Measurements from ENCODE around the gene ARCN1. TPM values are rescaled to one million over a fixed set of nuclear protein-coding genes. Genes with fewer than 3 reads are reported as not detected.

The ARCN1 gene
- total and polyA plus RNA-seq, 2 of the 4 experiments (the other 2 are of a cell fraction), result 148 to 212 TPM

- intact Hi-C loops (cut with micrococcal nuclease) (no loop called here), dilution Hi-C loops (cut with HindIII; ENCODE audit: low sequenced_read_pairs, unreplicated experiment) (no loop called here), in situ Hi-C loops (cut with MboI; ENCODE audit: low sequenced_read_pairs) (no loop called here)
- H2AK5ac ChIP-seq (ENCODE audit: low read depth, low read length), result no peak overlapping the region
- H3K79me1 ChIP-seq (ENCODE audit: low read depth in 1 of 2, low read length in 2 of 2), result peaks cover 35 to 70% of the 10 kb centered on the region in 2 experiments
- no peak overlapping the region for H2BK20ac ChIP-seq (ENCODE audit: low read depth, low read length)
- no peak overlapping the region for H4K91ac ChIP-seq (ENCODE audit: insufficient read depth, low read depth, low read length)
- no peak overlapping the region for H3K4me3 ChIP-seq (ENCODE audit: insufficient read depth, low read depth, low read length)
- POLR2A ChIA-PET (ENCODE audit: unreplicated experiment), result interaction anchor here (0.6 to 1.0 kb wide), 2 partner anchors 24 to 64 kb away, joined by 3 to 14 read pairs; no protein-coding TSS in a partner anchor
- H3K27me3 ChIP-seq (ENCODE audit: control insufficient read depth, insufficient read depth, low read length), result no peaks in the 10 kb centered on the region
- no TSS peak for BruUV-seq (replicated peaks)
- H3K36me3 ChIP-seq (ENCODE audit: control insufficient read depth, insufficient read depth, low read length), result peaks cover 83% of the 10 kb centered on the region
- H3K4ac ChIP-seq (ENCODE audit: low read depth, low read length), result no peak overlapping the region
- no peak overlapping the region for H2AFZ ChIP-seq (replicated peaks; ENCODE audit: low read length, poor library complexity)
- H3K4me2 ChIP-seq (ENCODE audit: low read depth, low read length), result no peak overlapping the region
- H3K4me1 ChIP-seq (ENCODE audit: control insufficient read depth, insufficient read depth, low read length), result 0 out of 2 replicates have a peak, but pooled peaks cover 1% of the 10 kb centered on the region
- CTCF ChIA-PET, result no interaction called here
- H2BK5ac ChIP-seq (ENCODE audit: low read depth, low read length, poor library complexity, severe bottlenecking), result no peak overlapping the region
- no peak overlapping the region for H3K9ac ChIP-seq (ENCODE audit: low read depth, low read length)
- no peak overlapping the region for H3K14ac ChIP-seq (replicated peaks; ENCODE audit: low read depth, low read length)
- H3K56ac ChIP-seq (ENCODE audit: extremely low read depth, insufficient read depth, low read length), result no peak overlapping the region
- no CpG with 5 or more reads among the region's 3 CpGs for WGBS, 2 experiments (ENCODE audit: extremely low coverage in 2 of 2, insufficient read length in 1 of 2)
- H3K23ac ChIP-seq (ENCODE audit: low read depth, low read length), result no peak overlapping the region
- H4K5ac ChIP-seq (ENCODE audit: low read depth, low read length), result no peak overlapping the region
- no peaks in the 10 kb centered on the region; the same call in 1 of the 2 replicates for H3K9me1 ChIP-seq (ENCODE audit: insufficient read depth, low read length)
- H2BK15ac ChIP-seq (ENCODE audit: low read depth, low read length), result no peak overlapping the region
- H3K18ac ChIP-seq (ENCODE audit: low read depth, low read length), result no peak overlapping the region
- H3K27ac ChIP-seq (ENCODE audit: insufficient read depth, low read length), result no peak overlapping the region
- no peak overlapping the region for H4K8ac ChIP-seq (ENCODE audit: low read depth in 2 of 2, low read length in 2 of 2)
- ATAC-seq (ENCODE audit: low read depth), result no peak
- H2BK120ac ChIP-seq (ENCODE audit: low read depth, low read length), result no peak overlapping the region
- H3K9me3 ChIP-seq (ENCODE audit: control insufficient read depth, insufficient read depth, low read length), result no peaks in the 10 kb centered on the region
- TF ChIP-seq RFX5 (IDR thresholded peaks at IDR 0.05; ENCODE audit: low read depth, low read length) (no peak), MAZ (IDR thresholded peaks at IDR 0.05; ENCODE audit: borderline replicate concordance, low read depth, low read length) (no peak), MXI1 (IDR thresholded peaks at IDR 0.05; ENCODE audit: borderline replicate concordance, low read depth, low read length) (no peak), BHLHE40 (IDR thresholded peaks at IDR 0.05; ENCODE audit: low read depth, low read length) (no peak), CEBPB (IDR thresholded peaks at IDR 0.05; ENCODE audit: low read depth, low read length) (no peak), MAFK (IDR thresholded peaks at IDR 0.05; ENCODE audit: low read depth, low read length) (no peak), NFE2L2 (IDR thresholded peaks at IDR 0.05; ENCODE audit: low read depth, low read length) (no peak)
- TF ChIP-seq, protein P1, sequence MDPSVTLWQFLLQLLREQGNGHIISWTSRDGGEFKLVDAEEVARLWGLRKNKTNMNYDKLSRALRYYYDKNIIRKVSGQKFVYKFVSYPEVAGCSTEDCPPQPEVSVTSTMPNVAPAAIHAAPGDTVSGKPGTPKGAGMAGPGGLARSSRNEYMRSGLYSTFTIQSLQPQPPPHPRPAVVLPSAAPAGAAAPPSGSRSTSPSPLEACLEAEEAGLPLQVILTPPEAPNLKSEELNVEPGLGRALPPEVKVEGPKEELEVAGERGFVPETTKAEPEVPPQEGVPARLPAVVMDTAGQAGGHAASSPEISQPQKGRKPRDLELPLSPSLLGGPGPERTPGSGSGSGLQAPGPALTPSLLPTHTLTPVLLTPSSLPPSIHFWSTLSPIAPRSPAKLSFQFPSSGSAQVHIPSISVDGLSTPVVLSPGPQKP (IDR thresholded peaks at IDR 0.05; ENCODE audit: borderline replicate concordance, low read depth, low read length), result no peak
- H4K20me1 ChIP-seq (ENCODE audit: insufficient read depth, low read length), result peaks cover 28% of the 10 kb centered on the region
- H2AK9ac ChIP-seq (replicated peaks; ENCODE audit: low read depth, low read length, poor library complexity), result no peak overlapping the region
- DNase-seq, result no peak
These were observed 74.2 kb downstream of the ARCN1 start for GRCh38 chr11:118646393-118646792.

Data from IMR-90 (cell line).